Esophagus muscularis mucosa (tissue), 4 donors: ENCODE results near the gene BTBD3. TPM values are rescaled to one million over a fixed set of nuclear protein-coding genes. Genes with fewer than 3 reads are reported as not detected.
A peak's percentile ranks its signal among the peaks of the same experiment; 100 is the strongest.

ENCODE experiments used
- DNase-seq: peaks from one replicate; pipeline ENCODE4 v3.0.0-alpha.2; 2017; ENCODE audit errors: extremely low spot score
- H3K27ac ChIP-seq, 4 donors: fragments of 200-600 bp; sonication (generic); replicated peaks in 1 of 4; 1 replicate in 3 of 4; 2 replicates in 1 of 4; pipeline ENCODE4 v1.5.1; 2016 to 2019; ENCODE audit warnings: mild to moderate bottlenecking in 1 of 4
- H3K27me3 ChIP-seq, 4 donors: fragments of 200-600 bp; sonication (generic); one replicate each; pipeline versions ENCODE4 v1.5.1 to v1.6.0; 2016 to 2019
- H3K36me3 ChIP-seq, 4 donors: fragments of 200-600 bp; sonication (generic); one replicate each; pipeline ENCODE4 v1.5.1; 2016 to 2019
- H3K4me1 ChIP-seq, 4 donors: fragments of 200-600 bp; sonication (generic); one replicate each; pipeline ENCODE4 v1.5.1; 2016 to 2019
- H3K4me3 ChIP-seq, 4 donors: fragments of 200-600 bp; sonication (generic); 1 replicate in 2 of 4; 2 replicates in 2 of 4; pipeline ENCODE4 v1.5.1; 2016 to 2019; ENCODE audit warnings: mild to moderate bottlenecking in 4 of 4, moderate library complexity in 1 of 4
- H3K9me3 ChIP-seq, 4 donors: fragments of 200-600 bp; sonication (generic); 1 replicate in 3 of 4; 2 replicates in 1 of 4; pipeline ENCODE4 v1.5.1; 2016 to 2019
- CTCF ChIP-seq, 3 experiments: fragments of 200-600 bp in 2 of 3; fragments of 450-650 bp in 1 of 3; sonication (generic) in 2 of 3; IDR thresholded peaks; one replicate each; pipeline ENCODE4 v1.5.1; 2017 to 2019; ENCODE audit warnings: antibody characterized with exemption in 3 of 3, mild to moderate bottlenecking in 2 of 3, moderate library complexity in 1 of 3
- EP300 ChIP-seq: sonication (generic); formaldehyde crosslinking; IDR thresholded peaks from one replicate; pipeline ENCODE4 v1.6.1; 2017; ENCODE audit warnings: antibody characterized with exemption
- POLR2A ChIP-seq: fragments of 450-650 bp; IDR thresholded peaks from one replicate; pipeline ENCODE4 v1.6.1; 2017; ENCODE audit warnings: antibody characterized with exemption, moderate library complexity, mild to moderate bottlenecking, low read depth
- POLR2AphosphoS5 ChIP-seq, 2 donors: sonication (generic); formaldehyde crosslinking; IDR thresholded peaks; one replicate each; pipeline ENCODE4 v1.6.1; 2017; ENCODE audit warnings: antibody characterized with exemption in 2 of 2
- WGBS: methylation state at CpG from one replicate; pipeline ENCODE4 v1.1.5; 2018; 5-methylcytosine and 5-hydroxymethylcytosine counted together
- intact Hi-C: fragments of 100-400 bp; cut with DNase I; formaldehyde crosslinking; loops from one replicate; pipeline ENCODE4 v1.15.1; 2023
- total RNA-seq, 4 donors: library from RNA; depleted of rRNA; stranded (reverse); fragments of >200 nt; gene quantifications; one replicate each; pipeline versions ENCODE4 v1.1.0 to v1.2.1, GENCODE V29; 2016

Gene BTBD3
- total RNA-seq, 4 donors from 2014 or later, result 15.4 to 34.5 (median 25.9) TPM

DNA sequence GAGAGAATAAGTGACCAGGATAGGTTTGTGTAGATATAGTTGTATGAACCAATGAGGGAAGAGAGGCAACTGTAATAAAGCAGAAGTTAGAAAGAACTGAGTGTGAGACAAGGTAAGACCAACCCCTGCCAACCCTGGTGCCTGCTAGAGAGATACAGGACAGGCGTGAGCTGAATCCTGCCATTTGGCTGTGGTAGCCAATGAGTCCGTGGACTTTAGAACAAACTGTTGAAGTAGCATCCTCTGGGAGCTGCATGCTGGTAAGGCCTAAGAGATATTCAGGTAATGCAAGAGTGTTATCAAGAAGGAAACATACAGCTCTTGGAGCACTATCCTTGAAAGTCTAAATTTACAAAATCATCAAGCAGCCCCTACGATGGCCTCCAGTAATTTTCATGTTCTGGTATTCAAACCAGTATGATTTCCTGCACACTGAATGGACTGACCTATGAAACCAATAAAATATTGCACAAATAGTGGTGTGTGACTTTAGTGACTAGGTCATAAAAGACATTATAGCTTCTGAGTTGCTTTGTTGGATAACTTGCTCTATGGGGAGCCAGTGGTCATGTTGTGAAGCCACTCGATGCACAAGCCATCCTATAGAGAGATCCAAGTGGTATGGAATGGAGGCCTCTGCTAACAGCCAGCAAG lies 24.0 kb downstream of the BTBD3 start:
- TF ChIP-seq EP300 (no peak), CTCF (IDR thresholded peaks at IDR 0.05) (no peak), POLR2AphosphoS5 (IDR thresholded peaks at IDR 0.05) (no peak), POLR2A (no peak)
- H3K4me3 ChIP-seq, result no peak overlapping the region
- no peaks in the 10 kb centered on the region for H3K9me3 ChIP-seq
- 94% methylated on average over 4 of the region's 4 CpGs for WGBS
- intact Hi-C loops, result no loop called here
- H3K4me1 ChIP-seq, result no peaks in the 10 kb centered on the region
- H3K27ac ChIP-seq, result no peak overlapping the region
- DNase-seq, result peak; percentile 89
- H3K36me3 ChIP-seq, result no peaks in the 10 kb centered on the region
- no peaks in the 10 kb centered on the region for H3K27me3 ChIP-seq

DNA sequence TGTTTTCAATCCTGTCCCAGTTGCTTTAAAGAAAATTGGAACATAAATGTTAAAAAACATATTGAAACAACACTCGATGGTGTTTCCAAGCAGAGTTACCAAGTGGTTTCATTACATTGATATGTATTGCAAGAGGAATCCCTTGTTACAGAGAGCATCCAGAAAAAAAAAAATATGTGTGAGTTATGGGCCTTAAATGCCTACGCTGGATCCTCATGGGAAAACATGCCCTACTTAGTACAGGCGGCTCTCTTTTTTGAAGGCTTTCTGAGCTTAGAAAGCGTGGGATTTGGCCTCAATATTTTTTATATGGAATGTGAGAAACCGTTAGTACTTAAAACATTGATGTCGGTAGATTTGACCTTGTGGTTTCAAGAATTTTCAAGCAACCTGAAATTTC lies 26.1 kb downstream of the BTBD3 start:
- no peak overlapping the region for H3K4me3 ChIP-seq
- no peaks in the 10 kb centered on the region for H3K36me3 ChIP-seq
- H3K27ac ChIP-seq, result no peak overlapping the region
- WGBS, result 92% methylated on average over 6 of the region's 6 CpGs
- intact Hi-C loops, result no loop called here
- peaks cover 0 to 6% (median 1%) of the 10 kb centered on the region in 4 donors for H3K4me1 ChIP-seq
- TF ChIP-seq CTCF (IDR thresholded peaks at IDR 0.05) (no peak), POLR2A (no peak), POLR2AphosphoS5 (IDR thresholded peaks at IDR 0.05) (no peak), EP300 (no peak)
- DNase-seq, result no peak
- no peaks in the 10 kb centered on the region for H3K9me3 ChIP-seq
- H3K27me3 ChIP-seq, result no peaks in the 10 kb centered on the region

DNA sequence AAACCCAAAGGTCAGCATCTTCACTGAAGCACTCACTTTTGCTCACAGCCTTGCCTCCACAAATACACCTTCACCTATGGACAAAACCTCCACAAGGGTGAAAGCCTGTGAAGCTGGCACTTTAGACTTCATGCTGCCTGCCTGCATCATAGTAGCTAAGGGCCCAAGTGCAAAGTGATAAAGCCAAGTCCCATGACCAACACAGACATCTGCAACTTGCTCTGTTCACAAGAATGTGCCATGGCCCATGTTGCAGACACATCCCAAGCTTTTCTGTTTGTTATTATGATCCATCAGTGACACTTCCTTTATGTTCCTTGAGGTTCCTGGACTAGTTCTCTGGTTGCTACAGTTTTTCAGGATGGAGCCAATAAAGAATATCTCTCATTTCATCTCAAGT lies 31.1 kb downstream of the BTBD3 start:
- H3K27me3 ChIP-seq, result no peaks in the 10 kb centered on the region
- H3K9me3 ChIP-seq, result no peaks in the 10 kb centered on the region
- no peak for DNase-seq
- no peak for TF ChIP-seq EP300
- no peak overlapping the region for H3K27ac ChIP-seq
- H3K36me3 ChIP-seq, result no peaks in the 10 kb centered on the region
- H3K4me1 ChIP-seq, result peaks cover 0 to 9% (median 4%) of the 10 kb centered on the region in 4 donors
- H3K4me3 ChIP-seq, result no peak overlapping the region
- intact Hi-C loops, result no loop called here

DNA sequence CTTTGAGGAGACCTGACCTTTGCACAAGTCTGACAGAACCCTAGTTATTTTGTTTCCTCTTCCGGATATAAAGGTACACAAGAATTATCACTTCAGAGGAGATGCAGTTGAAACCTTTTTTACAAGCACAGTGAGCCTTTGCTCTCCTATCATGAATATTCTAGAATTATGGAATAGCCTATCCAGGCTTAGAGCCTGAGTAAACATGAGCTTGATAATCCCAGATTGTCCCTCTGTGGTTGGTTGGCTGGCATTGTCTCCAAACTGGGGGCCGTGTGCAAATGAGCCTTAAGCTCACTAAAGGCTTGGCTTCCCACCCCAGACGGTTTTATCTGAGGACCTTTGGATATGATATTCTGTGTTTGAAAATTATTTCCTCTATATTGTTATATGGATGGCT lies 32.0 kb downstream of the BTBD3 start:
- H3K9me3 ChIP-seq, result no peaks in the 10 kb centered on the region
- H3K27ac ChIP-seq, result no peak overlapping the region
- TF ChIP-seq POLR2AphosphoS5 (IDR thresholded peaks at IDR 0.05) (no peak), CTCF (IDR thresholded peaks at IDR 0.05) (no peak), EP300 (no peak), POLR2A (no peak)
- no peak for DNase-seq
- no peak overlapping the region for H3K4me3 ChIP-seq
- intact Hi-C loops, result no loop called here
- no peaks in the 10 kb centered on the region for H3K36me3 ChIP-seq
- H3K4me1 ChIP-seq, result peaks cover 0 to 9% (median 4%) of the 10 kb centered on the region in 4 donors
- WGBS, result 89% methylated on average over 3 of the region's 3 CpGs
- H3K27me3 ChIP-seq, result no peaks in the 10 kb centered on the region

GRCh38 chr20:11951696-11952095 lies 34.0 kb downstream of the BTBD3 start:
- DNase-seq, result no peak
- Histone ChIP-seq H3K4me3 (no peak overlapping the region), H3K27me3 (no peaks in the 10 kb centered on the region), H3K9me3 (no peaks in the 10 kb centered on the region), H3K27ac (no peak overlapping the region), H3K36me3 (no peaks in the 10 kb centered on the region), H3K4me1 (peaks cover 0 to 9% (median 4%) of the 10 kb centered on the region in 4 donors)
- WGBS, result 73% methylated on average over 3 of the region's 3 CpGs
- TF ChIP-seq POLR2AphosphoS5 (IDR thresholded peaks at IDR 0.05) (no peak), POLR2A (no peak), EP300 (no peak), CTCF (IDR thresholded peaks at IDR 0.05) (no peak)
- intact Hi-C loops, result no loop called here
